GM18502 (cell line): ENCODE measurements around the gene PROK1.

Experiments used
- ATAC-seq: cut with Tn5 transposase; IDR thresholded peaks from one replicate; pipeline ENCODE4 v1.9.1; 2021; ENCODE audit warnings: mild to moderate bottlenecking; ENCODE audit not compliant: unreplicated experiment, poor library complexity

PROK1 gene

GRCh38 chr1:110463725-110464124, 12.8 kb downstream of the PROK1 start:
- no peak for ATAC-seq

GRCh38 chr1:110464340-110464739, 13.4 kb downstream of the PROK1 start:
- ATAC-seq = no peak

GRCh38 chr1:110465038-110465813, 14.3 kb downstream of the PROK1 start:
- no peak for ATAC-seq

GRCh38 chr1:110465814-110466380, 14.9 kb downstream of the PROK1 start:
- ATAC-seq = no peak

- ATAC-seq = no peak
Observed at GRCh38 chr1:110466646-110467280, 15.8 kb downstream of the PROK1 start.

- ATAC-seq = no peak
Observed at GRCh38 chr1:110471131-110471530, 20.2 kb downstream of the PROK1 start.

GRCh38 chr1:110472546-110472945, 21.6 kb downstream of the PROK1 start:
- no peak for ATAC-seq

- ATAC-seq = no peak
Observed at GRCh38 chr1:110474444-110474843, 23.5 kb downstream of the PROK1 start.

- no peak for ATAC-seq
Observed at GRCh38 chr1:110475362-110476027, 24.5 kb downstream of the PROK1 start.

GRCh38 chr1:110476028-110476765, 25.2 kb downstream of the PROK1 start:
- no peak for ATAC-seq

- ATAC-seq = no peak
Observed at GRCh38 chr1:110477041-110477440, 26.1 kb downstream of the PROK1 start.

GRCh38 chr1:110477445-110477957, 26.6 kb downstream of the PROK1 start:
- no peak for ATAC-seq

GRCh38 chr1:110477967-110478640, 27.2 kb downstream of the PROK1 start:
- no peak for ATAC-seq

GRCh38 chr1:110478886-110479285, 27.9 kb downstream of the PROK1 start:
- ATAC-seq = no peak

GRCh38 chr1:110480356-110481096, 29.6 kb downstream of the PROK1 start:
- ATAC-seq = no peak

GRCh38 chr1:110481968-110482623, 31.1 kb downstream of the PROK1 start:
- no peak for ATAC-seq

GRCh38 chr1:110482662-110483307, 31.8 kb downstream of the PROK1 start:
- ATAC-seq = no peak

GRCh38 chr1:110483308-110483685, 32.3 kb downstream of the PROK1 start:
- no peak for ATAC-seq
